Mucosa of descending colon (tissue), 3 donors: ENCODE measurements around the gene MPHOSPH9. TPM values are rescaled to one million over a fixed set of nuclear protein-coding genes. Genes with fewer than 3 reads are reported as not detected.
A peak's percentile ranks its signal among the peaks of the same experiment; 100 is the strongest.
"Not testable (repeated sequence)": the region's sequence is repeated elsewhere in the genome, so short reads cannot be mapped to it uniquely, and the experiment has no call there.

ENCODE experiments used
- ATAC-seq: fragments of 200-7000 bp; cut with Tn5 transposase; one replicate; pipeline ENCODE4 v1.9.1; 2020; ENCODE audit warnings: mild to moderate bottlenecking, moderate library complexity
- DNase-seq, 3 donors: peaks; one replicate each; pipeline ENCODE4 v3.0.0-alpha.2; 2020
- H3K36me3 ChIP-seq: fragments of 200-600 bp; one replicate; pipeline ENCODE4 v1.8.0; 2021; ENCODE audit warnings: low read depth, mild to moderate bottlenecking
- H3K4me1 ChIP-seq: fragments of 200-600 bp; one replicate; pipeline ENCODE4 v1.8.0; 2021; ENCODE audit warnings: low read depth, mild to moderate bottlenecking
- H3K4me3 ChIP-seq: fragments of 200-600 bp; one replicate; pipeline ENCODE4 v1.8.0; 2021; ENCODE audit warnings: mild to moderate bottlenecking
- H3K9me3 ChIP-seq: fragments of 200-600 bp; one replicate; pipeline ENCODE4 v1.8.0; 2021; ENCODE audit warnings: mild to moderate bottlenecking
- intact Hi-C, 2 donors: fragments of 100-400 bp; cut with DNase I in 1 of 2; cut with micrococcal nuclease in 1 of 2; formaldehyde crosslinking; loops; one replicate each; pipeline versions ENCODE4 v1.11.0 to v1.11.1; 2022; cut with DNase I, micrococcal nuclease
- total RNA-seq, 3 donors: library from RNA; stranded (reverse); fragmentation: NEBNext Ultra II Directional in 2 of 3; extraction: Animal tissue kit (Norgen Biotek cat#: 25700) in 2 of 3; gene quantifications; one replicate each; pipeline versions ENCODE4 v1.2.1 to v1.2.4, GENCODE V29; 2021 to 2023
- TF ChIP-seq, protein P1 (sequence below): fragments of 200-600 bp; IDR thresholded peaks from one replicate; pipeline ENCODE4 v1.8.0; 2022; ENCODE audit warnings: antibody characterized with exemption, mild to moderate bottlenecking
- donor health status: DM: no; HTN: no; CAD: no; lungs with moderate emphysema.
- donor health status: DM: no; HTN: no; CAD: no.
- donor health status: DM: no; HTN: yes; CAD: no.

MPHOSPH9 gene
- total RNA-seq, 3 donors from 2014 or later, result 19.6 to 28.7 (median 19.8) TPM

DNA sequence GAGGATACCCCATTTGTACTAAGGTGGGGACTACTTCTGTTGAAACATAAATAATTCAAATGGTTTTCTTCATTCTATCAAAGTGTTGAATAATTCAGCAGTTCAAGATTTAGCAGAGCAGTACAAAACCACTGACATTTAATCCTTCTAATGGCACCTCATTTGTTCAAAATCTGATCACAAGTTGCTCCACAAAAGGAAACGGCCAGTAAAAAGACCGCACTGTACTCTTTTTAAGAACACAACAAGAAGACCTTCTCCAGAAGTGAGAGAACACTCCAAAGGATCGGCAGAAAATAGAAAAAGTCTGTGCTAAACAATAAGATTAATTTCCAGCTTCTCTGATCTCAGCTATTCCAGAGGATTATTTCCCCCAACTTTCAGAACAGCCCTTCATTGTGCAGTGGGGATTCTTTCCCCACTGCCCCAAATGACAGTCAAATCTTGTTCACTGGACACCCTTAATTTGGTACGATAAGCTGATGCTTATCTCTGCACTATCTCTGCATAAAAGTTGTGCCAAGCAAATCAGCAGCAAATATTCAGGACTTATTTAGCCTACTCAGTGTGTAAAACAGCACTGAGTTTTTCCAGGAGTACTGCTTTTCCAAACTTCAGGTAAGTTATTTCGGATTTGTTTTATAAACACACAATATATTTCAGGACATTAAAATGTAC lies 5.2 kb downstream of the MPHOSPH9 start:
- TF ChIP-seq, protein P1, sequence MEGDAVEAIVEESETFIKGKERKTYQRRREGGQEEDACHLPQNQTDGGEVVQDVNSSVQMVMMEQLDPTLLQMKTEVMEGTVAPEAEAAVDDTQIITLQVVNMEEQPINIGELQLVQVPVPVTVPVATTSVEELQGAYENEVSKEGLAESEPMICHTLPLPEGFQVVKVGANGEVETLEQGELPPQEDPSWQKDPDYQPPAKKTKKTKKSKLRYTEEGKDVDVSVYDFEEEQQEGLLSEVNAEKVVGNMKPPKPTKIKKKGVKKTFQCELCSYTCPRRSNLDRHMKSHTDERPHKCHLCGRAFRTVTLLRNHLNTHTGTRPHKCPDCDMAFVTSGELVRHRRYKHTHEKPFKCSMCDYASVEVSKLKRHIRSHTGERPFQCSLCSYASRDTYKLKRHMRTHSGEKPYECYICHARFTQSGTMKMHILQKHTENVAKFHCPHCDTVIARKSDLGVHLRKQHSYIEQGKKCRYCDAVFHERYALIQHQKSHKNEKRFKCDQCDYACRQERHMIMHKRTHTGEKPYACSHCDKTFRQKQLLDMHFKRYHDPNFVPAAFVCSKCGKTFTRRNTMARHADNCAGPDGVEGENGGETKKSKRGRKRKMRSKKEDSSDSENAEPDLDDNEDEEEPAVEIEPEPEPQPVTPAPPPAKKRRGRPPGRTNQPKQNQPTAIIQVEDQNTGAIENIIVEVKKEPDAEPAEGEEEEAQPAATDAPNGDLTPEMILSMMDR, result no peak
- intact Hi-C loops, result no loop called here

DNA sequence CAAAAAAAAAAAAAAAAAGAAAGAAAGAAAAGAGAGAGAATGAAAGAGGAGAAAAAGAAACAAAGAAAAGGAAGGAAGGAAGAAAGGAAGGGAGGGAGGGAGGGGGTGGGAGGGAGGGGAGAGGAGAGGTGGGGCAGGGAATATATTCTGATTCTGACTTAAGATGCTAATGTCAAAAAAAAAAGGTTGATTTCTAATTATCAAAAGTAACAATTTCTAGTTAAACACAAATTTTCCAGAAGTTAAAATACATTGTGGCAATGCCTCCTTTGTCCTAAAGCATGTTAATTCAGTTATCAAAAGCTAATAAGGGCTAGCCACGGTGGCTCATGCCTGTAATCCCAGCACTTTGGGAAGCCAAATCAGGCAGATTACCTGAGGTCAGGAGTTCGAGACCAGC lies 7.5 kb downstream of the MPHOSPH9 start:
- Histone ChIP-seq H3K4me1 (no peaks in the 10 kb centered on the region), H3K9me3 (no peaks in the 10 kb centered on the region), H3K36me3 (no peaks in the 10 kb centered on the region), H3K4me3 (no peak overlapping the region)
- TF ChIP-seq, protein P1, result no peak
- intact Hi-C loops, result no loop called here
- no peak for DNase-seq
- no peak for ATAC-seq

More for the DNA sequence above, 5.2 kb downstream of the MPHOSPH9 start:
- H3K36me3 ChIP-seq, result no peaks in the 10 kb centered on the region
- ATAC-seq (no peak), DNase-seq (no peak)
- H3K9me3 ChIP-seq, result no peaks in the 10 kb centered on the region
- H3K4me3 ChIP-seq, result no peak overlapping the region
- H3K4me1 ChIP-seq, result no peaks in the 10 kb centered on the region

GRCh38 chr12:123223241-123223668 lies 9.7 kb downstream of the MPHOSPH9 start:
- Histone ChIP-seq H3K36me3 (no peaks in the 10 kb centered on the region), H3K4me3 (no peak overlapping the region), H3K9me3 (no peaks in the 10 kb centered on the region), H3K4me1 (no peaks in the 10 kb centered on the region)
- TF ChIP-seq, protein P1, result no peak
- intact Hi-C loops, result no loop called here
- ATAC-seq (peak; percentile 83), DNase-seq (peak in 1 of 3 donors; percentile 28)

DNA sequence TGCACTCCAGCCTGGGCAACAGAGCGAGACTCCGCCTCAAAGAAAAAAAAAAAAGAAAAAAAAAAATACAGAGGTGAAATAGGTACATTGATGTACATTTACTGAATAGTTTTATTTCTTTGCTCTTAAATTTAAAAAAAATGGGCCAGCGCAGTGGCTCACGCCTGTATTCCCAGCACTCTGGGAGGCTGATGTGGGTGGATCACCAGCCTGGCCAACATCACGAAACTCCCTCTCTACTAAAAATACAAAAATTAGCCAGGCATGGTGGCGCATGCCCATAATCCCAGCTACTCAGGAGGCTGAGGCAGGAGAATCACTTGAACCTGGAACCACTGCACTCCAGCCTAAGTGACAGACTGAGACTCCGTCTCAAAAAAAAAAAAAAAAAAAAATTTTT lies 25.1 kb downstream of the MPHOSPH9 start:
- H3K4me3 ChIP-seq, H3K9me3 ChIP-seq, ATAC-seq, H3K36me3 ChIP-seq, DNase-seq, intact Hi-C loops, H3K4me1 ChIP-seq: not testable (repeated sequence)

- H3K4me1 ChIP-seq, H3K9me3 ChIP-seq, H3K4me3 ChIP-seq, ATAC-seq, intact Hi-C loops, H3K36me3 ChIP-seq, DNase-seq: not testable (repeated sequence)
Measured at GRCh38 chr12:123206794-123207193, 26.1 kb downstream of the MPHOSPH9 start.

GRCh38 chr12:123200414-123200813 lies 32.5 kb downstream of the MPHOSPH9 start:
- Histone ChIP-seq H3K36me3 (peaks cover 4% of the 10 kb centered on the region), H3K4me3 (no peak overlapping the region), H3K4me1 (no peaks in the 10 kb centered on the region), H3K9me3 (no peaks in the 10 kb centered on the region)
- TF ChIP-seq, protein P1, result no peak
- no peak for ATAC-seq
- no peak for DNase-seq
- intact Hi-C loops, result no loop called here

GRCh38 chr12:123199936-123200335 lies 33.0 kb downstream of the MPHOSPH9 start:
- ATAC-seq, result no peak

More at GRCh38 chr12:123199936-123200335, 33.0 kb downstream of the MPHOSPH9 start:
- Histone ChIP-seq H3K4me1 (no peaks in the 10 kb centered on the region), H3K36me3 (peaks cover 4% of the 10 kb centered on the region), H3K9me3 (no peaks in the 10 kb centered on the region), H3K4me3 (no peak overlapping the region)
- TF ChIP-seq, protein P1, result no peak
- DNase-seq, result no peak
- intact Hi-C loops, result no loop called here
